ENCODE measurements around the gene C1QTNF3.

Gene C1QTNF3

DNA sequence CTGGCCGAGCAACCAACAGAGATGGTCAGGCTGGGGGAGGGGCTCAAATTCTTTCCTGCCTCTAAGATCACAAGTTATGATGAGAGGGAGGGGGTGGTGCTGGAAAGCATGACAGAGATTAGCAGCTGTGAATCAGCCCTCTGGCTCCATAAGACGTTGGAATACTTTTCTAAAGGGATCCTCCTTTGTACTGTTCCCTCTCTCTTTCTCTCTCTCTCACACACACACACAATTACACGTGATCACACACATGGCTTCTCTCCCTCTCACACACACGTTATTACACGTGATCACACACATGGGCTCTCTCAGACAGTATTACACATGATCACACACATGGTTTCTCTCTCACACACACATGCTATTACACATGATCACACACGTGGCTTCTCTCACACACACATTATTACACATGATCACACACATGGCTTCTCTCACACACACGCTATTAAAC, 58.3 kb downstream of the C1QTNF3 start, which contains the start of gene SLC45A2:
TSS of gene SLC45A2 (minus strand) at position 23 of the 454 bp plus-strand sequence. CDS start 110 bp downstream, outside the sequence.
- Histone ChIP-seq H3K27ac (ENCODE audit: insufficient read depth, low read length, poor library complexity, severe bottlenecking) (no peak within 1 kb of the TSS), H3K27me3 (replicated peaks; ENCODE audit: control insufficient read depth, insufficient read depth, low read length, poor library complexity, severe bottlenecking) (no peaks in the 10 kb centered on the region), H3K4me1 (ENCODE audit: control insufficient read depth, insufficient read depth, low read length, poor library complexity, severe bottlenecking) (no peaks in the 10 kb centered on the region), H3K9me3 (ENCODE audit: control insufficient read depth, low read length) (no peaks in the 10 kb centered on the region), H3K36me3 (ENCODE audit: control insufficient read depth, insufficient read depth, low read length) (peaks cover 5% of the 10 kb centered on the region), H3K4me3 (ENCODE audit: insufficient read depth, low read depth, low read length, poor library complexity, severe bottlenecking) (no peak within 1 kb of the TSS)
- DNase-seq: no peak

DNA sequence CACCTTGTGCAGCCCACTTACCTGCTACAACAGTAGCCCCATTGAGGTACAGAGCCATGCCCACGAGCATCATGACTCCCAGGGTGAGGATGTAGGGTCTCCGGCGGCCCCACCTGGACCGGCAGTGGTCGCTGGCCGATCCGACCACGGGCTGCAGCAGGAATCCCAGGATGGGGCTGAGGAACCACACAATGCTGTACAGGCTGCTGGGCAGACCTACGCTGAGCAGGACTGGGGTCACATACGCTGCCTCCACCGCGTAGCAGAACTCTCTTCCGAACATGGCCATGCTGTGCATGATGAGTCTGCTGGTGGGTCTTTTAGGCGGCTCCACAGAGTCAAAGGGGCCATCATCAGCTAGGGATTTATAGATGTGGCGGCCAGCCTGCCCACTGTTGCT, 58.8 kb downstream of the C1QTNF3 start:
- Histone ChIP-seq H3K4me3 (ENCODE audit: insufficient read depth, low read depth, low read length, poor library complexity, severe bottlenecking) (no peak overlapping the region), H3K27ac (ENCODE audit: insufficient read depth, low read length, poor library complexity, severe bottlenecking) (no peak overlapping the region), H3K9me3 (ENCODE audit: control insufficient read depth, low read length) (no peaks in the 10 kb centered on the region), H3K27me3 (replicated peaks; ENCODE audit: control insufficient read depth, insufficient read depth, low read length, poor library complexity, severe bottlenecking) (no peaks in the 10 kb centered on the region), H3K36me3 (ENCODE audit: control insufficient read depth, insufficient read depth, low read length) (peaks cover 5% of the 10 kb centered on the region), H3K4me1 (ENCODE audit: control insufficient read depth, insufficient read depth, low read length, poor library complexity, severe bottlenecking) (no peaks in the 10 kb centered on the region)
- no peak for DNase-seq

GRCh38 chr5:33981408-33982162, 61.4 kb downstream of the C1QTNF3 start:
- Histone ChIP-seq H3K27ac (ENCODE audit: insufficient read depth, low read length, poor library complexity, severe bottlenecking) (no peak overlapping the region), H3K27me3 (replicated peaks; ENCODE audit: control insufficient read depth, insufficient read depth, low read length, poor library complexity, severe bottlenecking) (no peaks in the 10 kb centered on the region), H3K4me3 (ENCODE audit: insufficient read depth, low read depth, low read length, poor library complexity, severe bottlenecking) (no peak overlapping the region), H3K9me3 (ENCODE audit: control insufficient read depth, low read length) (no peaks in the 10 kb centered on the region), H3K36me3 (ENCODE audit: control insufficient read depth, insufficient read depth, low read length) (no peaks in the 10 kb centered on the region), H3K4me1 (ENCODE audit: control insufficient read depth, insufficient read depth, low read length, poor library complexity, severe bottlenecking) (no peaks in the 10 kb centered on the region)
- no peak for DNase-seq

DNA sequence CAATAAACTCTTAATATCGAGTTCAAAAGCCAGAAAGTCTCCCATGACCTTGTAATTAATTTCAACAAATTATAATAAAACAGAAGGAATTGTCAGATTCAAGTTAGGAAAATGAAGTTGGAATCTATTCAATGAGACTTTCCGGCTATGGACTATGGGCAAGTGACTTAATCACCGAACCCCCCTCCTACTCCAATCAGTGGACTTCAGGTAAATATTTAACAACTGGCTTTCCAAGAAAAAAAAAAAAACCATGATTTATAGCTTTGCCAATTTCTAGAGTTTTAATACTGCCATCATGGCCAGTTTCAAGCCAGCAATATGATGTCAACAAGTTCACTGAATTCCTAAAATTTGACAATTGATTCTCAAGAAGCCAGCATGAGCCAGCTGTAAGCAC, 63.0 kb downstream of the C1QTNF3 start:
- Histone ChIP-seq H3K27ac (ENCODE audit: insufficient read depth, low read length, poor library complexity, severe bottlenecking) (no peak overlapping the region), H3K9me3 (ENCODE audit: control insufficient read depth, low read length) (no peaks in the 10 kb centered on the region), H3K27me3 (replicated peaks; ENCODE audit: control insufficient read depth, insufficient read depth, low read length, poor library complexity, severe bottlenecking) (no peaks in the 10 kb centered on the region), H3K4me1 (ENCODE audit: control insufficient read depth, insufficient read depth, low read length, poor library complexity, severe bottlenecking) (no peaks in the 10 kb centered on the region), H3K4me3 (ENCODE audit: insufficient read depth, low read depth, low read length, poor library complexity, severe bottlenecking) (no peak overlapping the region), H3K36me3 (ENCODE audit: control insufficient read depth, insufficient read depth, low read length) (no peaks in the 10 kb centered on the region)
- DNase-seq: no peak

DNA sequence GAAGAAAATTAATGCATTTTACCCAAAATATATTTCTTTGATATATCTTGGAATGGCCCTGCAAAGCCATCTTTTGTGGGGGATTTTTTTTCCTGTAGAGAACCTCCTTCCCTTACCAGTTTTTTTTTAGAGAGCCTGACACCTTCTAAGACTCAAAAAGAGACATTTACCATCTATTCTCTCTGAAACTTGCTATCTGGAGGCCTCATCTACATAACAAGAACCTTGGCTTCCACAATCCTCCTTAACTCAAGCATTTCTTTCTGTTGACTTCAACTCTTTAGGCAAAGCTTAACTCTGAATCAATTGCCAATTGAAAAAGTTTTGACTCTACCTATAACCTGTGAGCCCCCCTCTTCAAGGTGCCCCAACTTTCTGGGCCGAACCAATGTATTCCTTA, 64.7 kb downstream of the C1QTNF3 start:
- DNase-seq: no peak
- Histone ChIP-seq H3K27ac (ENCODE audit: insufficient read depth, low read length, poor library complexity, severe bottlenecking) (no peak overlapping the region), H3K27me3 (replicated peaks; ENCODE audit: control insufficient read depth, insufficient read depth, low read length, poor library complexity, severe bottlenecking) (no peaks in the 10 kb centered on the region), H3K9me3 (ENCODE audit: control insufficient read depth, low read length) (no peaks in the 10 kb centered on the region), H3K4me3 (ENCODE audit: insufficient read depth, low read depth, low read length, poor library complexity, severe bottlenecking) (no peak overlapping the region), H3K4me1 (ENCODE audit: control insufficient read depth, insufficient read depth, low read length, poor library complexity, severe bottlenecking) (no peaks in the 10 kb centered on the region), H3K36me3 (ENCODE audit: control insufficient read depth, insufficient read depth, low read length) (no peaks in the 10 kb centered on the region)

- no peak overlapping the region for H3K27ac ChIP-seq (ENCODE audit: insufficient read depth, low read length, poor library complexity, severe bottlenecking)
- no peak overlapping the region for H3K4me3 ChIP-seq (ENCODE audit: insufficient read depth, low read depth, low read length, poor library complexity, severe bottlenecking)
- H3K4me1 ChIP-seq (ENCODE audit: control insufficient read depth, insufficient read depth, low read length, poor library complexity, severe bottlenecking): no peaks in the 10 kb centered on the region
- no peaks in the 10 kb centered on the region for H3K27me3 ChIP-seq (replicated peaks; ENCODE audit: control insufficient read depth, insufficient read depth, low read length, poor library complexity, severe bottlenecking)
- DNase-seq: no peak
- no peaks in the 10 kb centered on the region for H3K36me3 ChIP-seq (ENCODE audit: control insufficient read depth, insufficient read depth, low read length)
- H3K9me3 ChIP-seq (ENCODE audit: control insufficient read depth, low read length): no peaks in the 10 kb centered on the region
Measured at GRCh38 chr5:33976307-33976706, 66.7 kb downstream of the C1QTNF3 start.

DNA sequence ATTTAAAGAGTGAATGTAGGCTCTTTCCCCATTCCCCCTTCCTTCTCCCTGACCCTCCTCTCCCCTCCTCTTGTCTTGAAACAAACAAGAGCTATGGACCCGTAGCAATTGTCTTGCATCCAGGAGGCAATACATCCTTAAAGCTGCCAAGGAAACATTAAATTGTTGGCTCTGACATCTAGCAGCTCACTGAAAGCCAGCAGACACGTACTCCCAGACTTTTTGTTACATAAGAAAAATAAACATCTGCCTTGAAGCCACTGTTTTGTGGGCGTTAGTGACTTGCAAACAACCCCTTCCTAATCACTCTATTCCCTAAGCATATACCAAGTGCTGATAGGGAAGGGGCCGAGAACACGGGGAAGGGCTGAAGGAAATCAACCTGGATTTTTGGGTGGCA, 67.2 kb downstream of the C1QTNF3 start:
- H3K36me3 ChIP-seq (ENCODE audit: control insufficient read depth, insufficient read depth, low read length): no peaks in the 10 kb centered on the region
- DNase-seq: no peak

GRCh38 chr5:33973271-33973670, 69.7 kb downstream of the C1QTNF3 start:
- Histone ChIP-seq H3K4me1 (ENCODE audit: control insufficient read depth, insufficient read depth, low read length, poor library complexity, severe bottlenecking) (no peaks in the 10 kb centered on the region), H3K27ac (ENCODE audit: insufficient read depth, low read length, poor library complexity, severe bottlenecking) (no peak overlapping the region), H3K36me3 (ENCODE audit: control insufficient read depth, insufficient read depth, low read length) (no peaks in the 10 kb centered on the region), H3K4me3 (ENCODE audit: insufficient read depth, low read depth, low read length, poor library complexity, severe bottlenecking) (no peak overlapping the region), H3K9me3 (ENCODE audit: control insufficient read depth, low read length) (no peaks in the 10 kb centered on the region), H3K27me3 (replicated peaks; ENCODE audit: control insufficient read depth, insufficient read depth, low read length, poor library complexity, severe bottlenecking) (no peaks in the 10 kb centered on the region)
- no peak for DNase-seq

More for the DNA sequence above, 67.2 kb downstream of the C1QTNF3 start:
- Histone ChIP-seq H3K27me3 (replicated peaks; ENCODE audit: control insufficient read depth, insufficient read depth, low read length, poor library complexity, severe bottlenecking) (no peaks in the 10 kb centered on the region), H3K4me3 (ENCODE audit: insufficient read depth, low read depth, low read length, poor library complexity, severe bottlenecking) (no peak overlapping the region), H3K27ac (ENCODE audit: insufficient read depth, low read length, poor library complexity, severe bottlenecking) (no peak overlapping the region), H3K4me1 (ENCODE audit: control insufficient read depth, insufficient read depth, low read length, poor library complexity, severe bottlenecking) (no peaks in the 10 kb centered on the region), H3K9me3 (ENCODE audit: control insufficient read depth, low read length) (no peaks in the 10 kb centered on the region)

DNA sequence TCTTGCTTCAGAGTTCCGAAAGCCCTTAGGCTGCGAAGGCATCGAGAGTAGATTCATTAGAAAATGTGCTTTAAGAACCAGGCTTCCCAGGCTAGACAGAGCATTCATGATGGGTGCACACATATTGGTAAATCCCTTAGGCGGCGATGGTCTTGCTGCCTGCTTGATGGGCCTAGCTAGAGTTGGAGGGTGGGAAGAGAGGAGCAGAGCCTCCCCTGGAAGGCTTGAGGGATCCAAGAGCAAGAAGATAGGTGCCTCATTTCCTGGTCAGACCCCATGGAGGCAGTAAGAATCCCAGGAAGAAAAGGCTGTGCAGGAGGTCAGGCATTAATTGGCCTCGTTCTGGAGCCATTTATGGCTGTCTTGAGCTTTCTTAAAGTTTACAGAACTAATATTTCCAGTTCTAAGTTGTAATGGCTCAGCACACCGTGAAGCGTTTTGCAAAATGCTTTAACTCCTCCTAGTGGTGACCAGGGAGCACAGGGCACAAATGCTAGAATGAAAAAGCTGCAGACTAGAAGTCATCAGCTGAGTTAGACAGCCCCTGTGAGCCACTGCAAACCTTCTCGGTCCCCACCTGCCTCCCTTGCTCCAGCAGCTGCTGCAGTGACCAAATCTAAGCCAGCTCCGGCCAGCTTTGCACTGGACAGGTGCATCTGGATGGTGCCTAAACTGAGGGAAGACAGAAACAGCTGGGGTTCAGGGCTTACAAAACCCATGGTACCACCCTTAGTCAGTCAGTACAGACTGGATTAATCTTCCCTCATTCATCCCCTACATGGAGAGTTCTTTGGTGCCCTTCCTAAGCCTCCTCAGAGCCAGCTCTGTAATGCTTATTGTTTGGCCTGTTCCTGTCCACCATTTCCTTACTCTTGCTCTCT, 73.2 kb downstream of the C1QTNF3 start:
- Histone ChIP-seq H3K27ac (ENCODE audit: insufficient read depth, low read length, poor library complexity, severe bottlenecking) (no peak overlapping the region), H3K4me3 (ENCODE audit: insufficient read depth, low read depth, low read length, poor library complexity, severe bottlenecking) (no peak overlapping the region), H3K27me3 (replicated peaks; ENCODE audit: control insufficient read depth, insufficient read depth, low read length, poor library complexity, severe bottlenecking) (no peaks in the 10 kb centered on the region), H3K9me3 (ENCODE audit: control insufficient read depth, low read length) (no peaks in the 10 kb centered on the region), H3K36me3 (ENCODE audit: control insufficient read depth, insufficient read depth, low read length) (no peaks in the 10 kb centered on the region), H3K4me1 (ENCODE audit: control insufficient read depth, insufficient read depth, low read length, poor library complexity, severe bottlenecking) (no peaks in the 10 kb centered on the region)
- DNase-seq: no peak

All from effector memory CD4-positive, alpha-beta T cell (primary cell).